Heart right ventricle (tissue), 16 donors: ENCODE measurements around the gene EFCAB6. TPM values are rescaled to one million over a fixed set of nuclear protein-coding genes. Genes with fewer than 3 reads are reported as not detected.
A peak's percentile ranks its signal among the peaks of the same experiment; 100 is the strongest.

Experiments used
- ATAC-seq, 8 donors: fragments of 200-7000 bp; cut with Tn5 transposase; one replicate each; pipeline ENCODE4 v1.9.1; 2020; ENCODE audit warnings: mild to moderate bottlenecking in 8 of 8, moderate library complexity in 8 of 8, moderate number of reproducible peaks in 1 of 8
- DNase-seq, 2 donors: peaks; one replicate each; pipeline ENCODE4 v3.0.0-alpha.2; 2020
- H3K27ac ChIP-seq, 10 donors: fragments of 200-600 bp; sonication (generic) in 2 of 10; one replicate each; pipeline versions ENCODE4 v1.5.0 to v1.8.0; 2020 to 2022; ENCODE audit warnings: mild to moderate bottlenecking in 3 of 10
- H3K27me3 ChIP-seq, 7 donors: fragments of 200-600 bp; one replicate each; pipeline ENCODE4 v1.8.0; 2021 to 2022; ENCODE audit warnings: mild to moderate bottlenecking in 2 of 7
- H3K36me3 ChIP-seq, 9 donors: fragments of 200-600 bp; sonication (generic) in 1 of 9; one replicate each; pipeline versions ENCODE4 v1.5.0 to v1.8.0; 2020 to 2022; ENCODE audit warnings: mild to moderate bottlenecking in 2 of 9
- H3K4me1 ChIP-seq, 9 donors: fragments of 200-600 bp; sonication (generic) in 1 of 9; one replicate each; pipeline versions ENCODE4 v1.5.0 to v1.8.0; 2020 to 2022; ENCODE audit warnings: mild to moderate bottlenecking in 4 of 9
- H3K4me3 ChIP-seq, 10 donors: fragments of 200-600 bp; sonication (generic) in 2 of 10; one replicate each; pipeline versions ENCODE4 v1.5.0 to v1.8.0; 2020 to 2022; ENCODE audit warnings: mild to moderate bottlenecking in 7 of 10, moderate library complexity in 2 of 10
- H3K9me3 ChIP-seq, 11 donors: fragments of 200-600 bp in 10 of 11; sonication (generic) in 2 of 11; one replicate each; pipeline versions ENCODE4 v1.5.0 to v1.8.0; 2013 to 2022; ENCODE audit warnings: mild to moderate bottlenecking in 2 of 11, control low read depth in 1 of 11, moderate library complexity in 1 of 11
- WGBS, 2 donors: extraction: QIAGEN DNeasy Blood & Tissue Kit; methylation state at CpG; one replicate each; pipeline ENCODE4 v1.1.7; 2013; ENCODE audit warnings: inconsistent platforms in 1 of 2; 5-methylcytosine and 5-hydroxymethylcytosine counted together
- intact Hi-C, 10 donors: fragments of 100-400 bp; cut with DNase I; formaldehyde crosslinking; loops; one replicate each; pipeline versions ENCODE4 v1.11.1 to v1.14.2; 2022
- polyA plus RNA-seq, 2 donors: library from polyadenylated mRNA; stranded (reverse); fragments of 200-250 nt; gene quantifications; one replicate each; pipeline ENCODE4 v1.2.3, GENCODE V29; 2013
- total RNA-seq, 10 donors: library from RNA; stranded (reverse); fragmentation: NEBNext Ultra II Directional in 3 of 10; extraction: Animal tissue kit (Norgen Biotek cat#: 25700) in 3 of 10; gene quantifications; one replicate each; pipeline versions ENCODE4 v1.2.1 to v1.2.4, GENCODE V29; 2021 to 2023
- TF ChIP-seq, protein P1 (sequence below), 9 donors: fragments of 200-600 bp; sonication (generic) in 2 of 9; IDR thresholded peaks; one replicate each; pipeline versions ENCODE4 v1.5.0 to v1.8.0; 2021 to 2022; ENCODE audit warnings: antibody characterized with exemption in 9 of 9, mild to moderate bottlenecking in 5 of 9, moderate library complexity in 1 of 9
- donor health status: Arrhythmogenic right ventricular cardiomyopathy.
- donor health status: ischemic (EF 13 %, LVEDD 7.1; RV severe dilation, severe dysfunction).
- donor health status: healthy with polysubstance abuse.
- donor health status: DM: no; HTN: yes; CAD: no.
- donor health status: DM: no; HTN: no; CAD: no.
- donor health status: ischemic (EF 25% LVEDD 6.9; RV normal size, moderate dysfunction).
- donor health status: ischemic (EF 25% LVEDD 5.7; RV mildly dilated, moderate dysfunction).
- donor health status: healthy.
- donor health status: DM: yes; HTN: yes; CAD: no.
- donor health status: Ischemic cardiomyopathy.
- donor health status: ischemic (EF 35%, LVEDD 5.7; RV mildly dilated, moderate dysfunction).
- donor health status: nonischemic (EF 11% LVEDD 7.7; RV severe dilation, severe dysfunction).
- donor health status: DM: yes; HTN: yes; CAD: no.
- donor health status: PGD.
- donor health status: ischemic (EF 29% LVEDD 5.4; RV normal size, mild dysfunction).
- donor health status: nonischemic (EF 23%, LVEDD 6.1; RV moderate dilation, normal function).

EFCAB6 gene
- total and polyA plus RNA-seq, 12 donors, result 0.25 to 4.3 (median 1.8) TPM

DNA sequence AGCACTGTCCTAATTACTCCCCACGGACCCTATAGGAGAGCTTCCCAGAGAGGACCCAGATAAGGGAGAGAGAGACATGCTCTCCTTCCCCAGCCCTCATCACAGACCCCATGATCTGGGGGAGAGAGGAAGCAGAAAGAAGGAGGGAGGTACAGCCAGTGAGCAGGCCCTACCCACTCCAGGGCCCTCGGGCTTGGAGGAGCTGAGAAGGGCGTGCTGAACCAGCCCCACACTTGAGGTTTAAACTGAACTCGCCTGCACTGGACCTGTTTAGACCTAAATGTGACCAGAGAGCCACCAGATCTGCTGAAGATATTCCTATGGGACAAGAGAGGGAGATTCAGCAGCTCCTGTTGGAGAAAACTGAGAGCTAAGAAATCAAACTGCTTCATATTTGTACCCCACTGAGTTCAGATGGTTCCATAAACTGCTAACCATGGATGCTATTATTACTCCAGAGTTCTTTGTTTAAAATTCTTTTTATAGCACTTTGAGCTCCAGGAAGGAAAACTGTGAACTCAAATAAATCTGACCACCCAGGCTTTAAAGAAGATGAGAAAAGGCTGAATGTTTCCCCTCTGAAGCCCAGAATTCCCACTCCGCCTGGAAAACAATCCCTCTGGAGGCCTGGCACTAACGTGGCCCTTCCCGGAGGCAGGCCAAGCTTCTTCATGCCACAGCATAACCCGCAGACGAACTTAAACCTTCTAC is 67.2 kb downstream of the EFCAB6 start:
- H3K9me3 ChIP-seq, result no peaks in the 10 kb centered on the region
- peaks cover 0 to 5% (median 0%) of the 10 kb centered on the region in 7 donors for H3K27me3 ChIP-seq
- H3K4me1 ChIP-seq, result peaks cover 0 to 30% (median 9%) of the 10 kb centered on the region in 9 donors
- WGBS, 2 donors, result 55 to 57% methylated on average over 9 of the region's 9 CpGs
- intact Hi-C loops, result no loop called here
- no peak for DNase-seq
- no peak overlapping the region for H3K4me3 ChIP-seq
- H3K36me3 ChIP-seq, result no peaks in the 10 kb centered on the region
- peak in 1 of 8 donors; percentile 19 for ATAC-seq
- TF ChIP-seq, protein P1, sequence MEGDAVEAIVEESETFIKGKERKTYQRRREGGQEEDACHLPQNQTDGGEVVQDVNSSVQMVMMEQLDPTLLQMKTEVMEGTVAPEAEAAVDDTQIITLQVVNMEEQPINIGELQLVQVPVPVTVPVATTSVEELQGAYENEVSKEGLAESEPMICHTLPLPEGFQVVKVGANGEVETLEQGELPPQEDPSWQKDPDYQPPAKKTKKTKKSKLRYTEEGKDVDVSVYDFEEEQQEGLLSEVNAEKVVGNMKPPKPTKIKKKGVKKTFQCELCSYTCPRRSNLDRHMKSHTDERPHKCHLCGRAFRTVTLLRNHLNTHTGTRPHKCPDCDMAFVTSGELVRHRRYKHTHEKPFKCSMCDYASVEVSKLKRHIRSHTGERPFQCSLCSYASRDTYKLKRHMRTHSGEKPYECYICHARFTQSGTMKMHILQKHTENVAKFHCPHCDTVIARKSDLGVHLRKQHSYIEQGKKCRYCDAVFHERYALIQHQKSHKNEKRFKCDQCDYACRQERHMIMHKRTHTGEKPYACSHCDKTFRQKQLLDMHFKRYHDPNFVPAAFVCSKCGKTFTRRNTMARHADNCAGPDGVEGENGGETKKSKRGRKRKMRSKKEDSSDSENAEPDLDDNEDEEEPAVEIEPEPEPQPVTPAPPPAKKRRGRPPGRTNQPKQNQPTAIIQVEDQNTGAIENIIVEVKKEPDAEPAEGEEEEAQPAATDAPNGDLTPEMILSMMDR (IDR thresholded peaks at IDR 0.05), result no peak
- peak overlapping the region in 3 of 10 donors; percentile 23 to 60 (median 56) for H3K27ac ChIP-seq

DNA sequence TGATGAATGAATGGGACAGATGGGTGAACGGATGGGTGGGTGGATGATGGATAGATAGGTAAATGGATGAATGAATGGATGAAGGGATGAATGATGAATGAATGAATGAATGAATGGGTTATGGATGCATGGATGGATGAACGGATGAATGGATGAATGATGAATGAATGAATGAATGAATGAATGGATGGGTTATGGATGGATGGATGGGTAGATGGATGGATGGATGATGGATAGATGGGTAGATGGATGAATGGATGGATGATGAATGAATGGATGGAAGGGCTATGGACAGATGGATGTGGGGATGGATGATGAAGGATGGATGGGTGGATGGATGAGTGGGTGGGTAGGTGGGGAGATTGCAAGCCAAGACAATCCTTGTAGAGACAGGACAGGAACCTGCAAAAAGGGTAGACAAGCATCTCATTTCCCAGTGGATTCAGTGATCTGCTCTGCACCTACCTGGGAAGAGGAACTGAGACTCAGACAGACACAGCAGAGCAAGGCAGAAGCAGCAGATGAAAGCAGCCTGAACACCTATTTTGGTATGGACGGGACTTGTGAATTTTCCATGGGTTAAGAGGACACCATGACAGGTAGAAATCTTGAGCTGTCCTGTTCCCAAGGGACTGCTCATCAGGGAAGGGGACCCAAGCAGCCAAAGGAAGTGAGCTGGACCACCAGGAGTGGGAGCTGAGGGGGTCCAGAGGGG is 68.0 kb downstream of the EFCAB6 start:
- Histone ChIP-seq H3K27ac (peak overlapping the region in 1 of 10 donors; percentile 60), H3K4me3 (no peak overlapping the region), H3K36me3 (no peaks in the 10 kb centered on the region), H3K4me1 (peaks cover 0 to 30% (median 9%) of the 10 kb centered on the region in 9 donors), H3K9me3 (no peaks in the 10 kb centered on the region), H3K27me3 (peaks cover 0 to 10% (median 0%) of the 10 kb centered on the region in 7 donors)
- intact Hi-C loops, result no loop called here
- ATAC-seq, result no peak
- TF ChIP-seq, protein P1 (IDR thresholded peaks at IDR 0.05), result no peak
- DNase-seq, result no peak
- 96 to 97% methylated on average over 3 of the region's 3 CpGs for WGBS, 2 donors

DNA sequence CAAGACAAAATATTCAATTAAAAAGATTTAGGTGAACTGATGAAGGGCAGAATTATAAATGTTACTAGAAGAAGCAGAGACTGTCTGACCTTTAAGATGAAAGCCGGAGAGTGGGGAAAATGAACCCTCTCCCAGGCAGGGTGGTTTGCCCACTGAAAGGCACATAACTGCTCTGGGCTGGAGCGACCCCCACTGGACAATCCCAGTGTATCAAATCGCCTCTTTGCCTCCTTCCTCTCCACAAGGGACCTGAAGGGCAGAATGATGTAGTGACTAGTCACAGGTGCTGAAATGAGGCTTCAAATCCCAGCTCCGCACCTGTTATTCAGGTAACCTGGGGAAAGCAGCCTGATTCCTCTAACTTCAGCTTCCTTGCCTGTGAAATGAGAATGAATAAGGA is 69.0 kb downstream of the EFCAB6 start:
- H3K4me1 ChIP-seq, result peaks cover 0 to 30% (median 9%) of the 10 kb centered on the region in 9 donors
- intact Hi-C loops, result no loop called here
- 72 to 73% methylated on average over 4 of the region's 4 CpGs for WGBS, 2 donors
- H3K4me3 ChIP-seq, result no peak overlapping the region
- no peaks in the 10 kb centered on the region for H3K9me3 ChIP-seq
- no peaks in the 10 kb centered on the region for H3K36me3 ChIP-seq
- TF ChIP-seq, protein P1 (IDR thresholded peaks at IDR 0.05), result no peak
- ATAC-seq, result no peak
- DNase-seq, result no peak
- peaks cover 0 to 14% (median 0%) of the 10 kb centered on the region in 7 donors for H3K27me3 ChIP-seq
- no peak overlapping the region for H3K27ac ChIP-seq

DNA sequence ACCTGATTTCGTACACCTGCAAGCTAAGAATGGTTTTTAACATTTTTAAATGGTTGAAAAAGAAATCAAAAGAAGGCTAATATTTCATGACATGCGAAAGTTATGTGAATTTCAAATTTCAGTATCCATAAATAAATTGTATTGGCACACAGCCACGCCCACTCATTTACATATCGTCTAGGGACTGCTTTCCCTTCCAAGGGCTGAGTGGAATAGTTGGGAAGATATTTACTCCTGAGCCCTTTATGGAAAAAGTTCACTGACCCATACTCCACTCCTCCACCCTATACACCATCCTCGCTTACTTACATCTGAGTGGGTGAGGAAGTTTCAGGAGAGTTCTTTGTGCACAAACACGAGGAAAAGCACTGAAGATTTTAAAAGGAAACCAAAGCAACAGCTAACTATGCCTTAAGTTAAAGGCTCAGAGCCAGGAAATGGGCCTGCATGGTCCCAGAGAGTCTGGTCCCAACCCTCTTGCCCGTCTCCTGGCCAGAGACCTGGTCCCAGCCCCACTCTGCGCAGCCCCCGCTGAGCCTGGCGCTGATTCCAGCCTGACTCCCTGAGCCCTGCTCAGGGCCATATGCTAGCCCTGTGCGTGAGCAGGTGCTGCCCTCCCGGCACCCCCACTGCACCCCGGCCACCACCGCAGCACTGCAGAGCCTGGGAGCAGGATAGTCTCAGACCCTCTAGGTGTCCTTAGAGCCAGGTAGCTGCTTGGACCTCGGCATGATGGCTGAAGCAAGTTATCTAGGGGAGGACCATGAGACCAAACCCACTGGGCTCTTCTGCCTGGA is 69.8 kb downstream of the EFCAB6 start:
- ATAC-seq (no peak), DNase-seq (no peak)
- Histone ChIP-seq H3K4me1 (peaks cover 0 to 30% (median 9%) of the 10 kb centered on the region in 9 donors), H3K27me3 (peaks cover 0 to 14% (median 0%) of the 10 kb centered on the region in 7 donors), H3K4me3 (no peak overlapping the region), H3K27ac (no peak overlapping the region), H3K9me3 (no peaks in the 10 kb centered on the region), H3K36me3 (no peaks in the 10 kb centered on the region)
- 85 to 86% methylated on average over 15 of the region's 15 CpGs for WGBS, 2 donors
- intact Hi-C loops, result no loop called here
- TF ChIP-seq, protein P1 (IDR thresholded peaks at IDR 0.05), result no peak
